ENCODE results near the gene PLEKHA7.
"Not testable (repeated sequence)": the region's sequence is repeated elsewhere in the genome, so short reads cannot be mapped to it uniquely, and the experiment has no call there.

Gene PLEKHA7

GRCh38 chr11:17004486-17005148, 9.6 kb downstream of the PLEKHA7 start:
- TF ChIP-seq, protein P1, sequence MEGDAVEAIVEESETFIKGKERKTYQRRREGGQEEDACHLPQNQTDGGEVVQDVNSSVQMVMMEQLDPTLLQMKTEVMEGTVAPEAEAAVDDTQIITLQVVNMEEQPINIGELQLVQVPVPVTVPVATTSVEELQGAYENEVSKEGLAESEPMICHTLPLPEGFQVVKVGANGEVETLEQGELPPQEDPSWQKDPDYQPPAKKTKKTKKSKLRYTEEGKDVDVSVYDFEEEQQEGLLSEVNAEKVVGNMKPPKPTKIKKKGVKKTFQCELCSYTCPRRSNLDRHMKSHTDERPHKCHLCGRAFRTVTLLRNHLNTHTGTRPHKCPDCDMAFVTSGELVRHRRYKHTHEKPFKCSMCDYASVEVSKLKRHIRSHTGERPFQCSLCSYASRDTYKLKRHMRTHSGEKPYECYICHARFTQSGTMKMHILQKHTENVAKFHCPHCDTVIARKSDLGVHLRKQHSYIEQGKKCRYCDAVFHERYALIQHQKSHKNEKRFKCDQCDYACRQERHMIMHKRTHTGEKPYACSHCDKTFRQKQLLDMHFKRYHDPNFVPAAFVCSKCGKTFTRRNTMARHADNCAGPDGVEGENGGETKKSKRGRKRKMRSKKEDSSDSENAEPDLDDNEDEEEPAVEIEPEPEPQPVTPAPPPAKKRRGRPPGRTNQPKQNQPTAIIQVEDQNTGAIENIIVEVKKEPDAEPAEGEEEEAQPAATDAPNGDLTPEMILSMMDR (IDR thresholded peaks at IDR 0.05; ENCODE audit: low read depth, low read length, missing control alignments): no peak

DNA sequence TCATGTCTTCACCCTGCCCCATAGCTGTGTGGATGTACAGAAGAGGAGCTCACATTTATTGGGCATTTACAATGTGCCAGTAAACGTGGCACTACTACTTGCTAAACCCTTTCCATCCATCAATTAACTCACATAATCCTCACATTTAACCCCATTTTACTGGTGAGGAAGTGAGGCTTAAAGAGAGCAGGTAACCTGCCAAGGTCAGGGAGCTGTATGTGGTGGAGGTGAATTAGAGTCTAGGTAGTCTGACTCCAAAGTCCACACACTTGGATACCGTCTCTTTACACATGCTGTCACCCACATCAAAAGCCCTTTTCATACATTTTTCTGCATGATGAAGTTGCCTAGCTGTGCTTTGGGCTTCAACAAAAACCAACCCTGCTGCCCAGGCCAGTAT, 10.8 kb downstream of the PLEKHA7 start:
- H3K4me3 ChIP-seq (replicated peaks; ENCODE audit: low read depth, low read length): no peak overlapping the region
- TF ChIP-seq, protein P1 (IDR thresholded peaks at IDR 0.05; ENCODE audit: low read depth, low read length, missing control alignments): no peak
- no peak for DNase-seq (ENCODE audit: extremely low read depth, low read depth)

More at GRCh38 chr11:17004486-17005148, 9.6 kb downstream of the PLEKHA7 start:
- DNase-seq (ENCODE audit: extremely low read depth, low read depth): no peak
- H3K4me3 ChIP-seq (replicated peaks; ENCODE audit: low read depth, low read length): no peak overlapping the region

DNA sequence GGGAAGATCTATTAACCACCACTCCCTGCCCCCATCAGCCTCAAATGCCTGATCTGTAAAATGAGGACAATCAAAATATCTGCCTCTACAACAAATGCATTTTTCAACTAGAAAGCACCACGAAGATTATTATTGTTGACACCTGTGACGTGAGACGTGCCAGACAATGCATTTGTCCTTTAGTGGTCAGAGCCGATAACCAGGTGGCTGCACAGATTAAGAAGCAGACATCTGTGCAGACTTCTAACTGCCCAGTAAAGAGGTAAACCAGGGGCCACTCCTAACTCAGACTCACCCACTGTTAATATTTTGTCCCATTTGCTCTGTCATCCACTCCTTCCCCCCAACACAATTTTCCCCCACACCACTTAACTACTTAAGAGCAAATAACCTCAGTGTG, 11.7 kb downstream of the PLEKHA7 start:
- no peak overlapping the region for H3K4me3 ChIP-seq (replicated peaks; ENCODE audit: low read depth, low read length)
- TF ChIP-seq, protein P1 (IDR thresholded peaks at IDR 0.05; ENCODE audit: low read depth, low read length, missing control alignments): no peak
- DNase-seq (ENCODE audit: extremely low read depth, low read depth): no peak

GRCh38 chr11:17001806-17002205, 12.4 kb downstream of the PLEKHA7 start:
- no peak overlapping the region for H3K4me3 ChIP-seq (replicated peaks; ENCODE audit: low read depth, low read length)
- TF ChIP-seq, protein P1 (IDR thresholded peaks at IDR 0.05; ENCODE audit: low read depth, low read length, missing control alignments): no peak
- DNase-seq (ENCODE audit: extremely low read depth, low read depth): no peak

GRCh38 chr11:17000987-17001386, 13.2 kb downstream of the PLEKHA7 start:
- TF ChIP-seq, protein P1 (IDR thresholded peaks at IDR 0.05; ENCODE audit: low read depth, low read length, missing control alignments): no peak
- H3K4me3 ChIP-seq (replicated peaks; ENCODE audit: low read depth, low read length): no peak overlapping the region
- no peak for DNase-seq (ENCODE audit: extremely low read depth, low read depth)

DNA sequence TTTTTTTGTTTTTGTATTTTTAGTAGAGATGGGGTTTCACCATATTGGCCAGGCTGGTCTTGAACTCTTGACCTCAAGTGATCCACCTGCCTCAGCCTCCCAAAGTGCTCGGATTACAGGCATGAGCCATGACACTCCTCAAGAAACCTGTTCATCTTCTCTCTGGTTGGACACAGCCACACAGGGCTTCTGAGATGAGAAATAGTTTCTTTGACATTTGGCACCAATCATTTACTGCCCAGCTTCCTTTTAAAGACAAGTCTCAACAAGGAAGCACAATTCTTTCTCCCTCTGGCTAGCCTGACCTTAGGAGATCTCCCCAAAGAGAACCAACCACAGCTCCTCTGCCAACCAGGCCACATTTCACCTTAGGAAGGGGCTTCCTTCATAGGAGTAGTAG, 14.0 kb downstream of the PLEKHA7 start:
- DNase-seq (ENCODE audit: extremely low read depth, low read depth); H3K4me3 ChIP-seq (replicated peaks; ENCODE audit: low read depth, low read length): not testable (repeated sequence)

GRCh38 chr11:16999116-16999515, 15.1 kb downstream of the PLEKHA7 start:
- no peak overlapping the region for H3K4me3 ChIP-seq (replicated peaks; ENCODE audit: low read depth, low read length)
- TF ChIP-seq, protein P1 (IDR thresholded peaks at IDR 0.05; ENCODE audit: low read depth, low read length, missing control alignments): no peak
- DNase-seq (ENCODE audit: extremely low read depth, low read depth): no peak

Data from HFF-Myc (cell line).